Measurements from ENCODE around the gene PIK3CB. TPM values are rescaled to one million over a fixed set of nuclear protein-coding genes. Genes with fewer than 3 reads are reported as not detected.

Gene PIK3CB
- total and polyA plus RNA-seq, 2 of the 8 experiments (the other 6 are each of a cell fraction or from before 2014, with no cell fraction given) = 8.3 to 35.2 TPM

GRCh38 chr3:138800248-138800647, 34.5 kb downstream of the PIK3CB start:
- Histone ChIP-seq H2AK5ac (ENCODE audit: low read depth, low read length) (no peak overlapping the region), H4K91ac (replicated peaks; ENCODE audit: insufficient read length, low read length) (no peak overlapping the region), H3K9me3 (ENCODE audit: insufficient read depth in 2 of 2, low read depth in 1 of 2, low read length in 1 of 2) (no peaks in the 10 kb centered on the region), H3K9ac (replicated peaks in 1 of 4; ENCODE audit: extremely low read depth in 1 of 4, low read depth in 3 of 4, low read length in 3 of 4) (no peak overlapping the region), H3K27me3 (replicated peaks in 1 of 4; ENCODE audit: control insufficient read depth in 3 of 4, extremely low read depth in 1 of 4, insufficient read depth in 3 of 4, low read length in 3 of 4) (no peaks in the 10 kb centered on the region), H2AFZ (ENCODE audit: low read length) (no peak overlapping the region), H4K8ac (ENCODE audit: extremely low read depth, insufficient read depth, low read length) (no peak overlapping the region), H3K56ac (replicated peaks; ENCODE audit: insufficient read length, low read depth, low read length) (no peak overlapping the region), H3K79me1 (ENCODE audit: low read depth, low read length) (peaks cover 6% of the 10 kb centered on the region), H3K36me3 (ENCODE audit: control insufficient read depth in 2 of 4, insufficient read depth in 4 of 4, low read length in 3 of 4) (peaks cover 0 to 3% (median 0%) of the 10 kb centered on the region in 4 experiments; a peak in 2 of 8 replicates), H3K18ac (ENCODE audit: extremely low read depth, low read length) (no peak overlapping the region), H2BK5ac (ENCODE audit: low read depth, low read length) (no peak overlapping the region), H3K4ac (replicated peaks; ENCODE audit: insufficient read length, low read depth, low read length) (no peak overlapping the region), H2BK12ac (ENCODE audit: low read depth, low read length) (no peak overlapping the region), H2BK20ac (ENCODE audit: low read length) (no peak overlapping the region), H3K79me2 (ENCODE audit: control insufficient read depth in 1 of 2, insufficient read depth in 2 of 2, low read length in 2 of 2) (peaks cover 0 to 64% of the 10 kb centered on the region in 2 experiments; a peak in 2 of 4 replicates), H3K23ac (ENCODE audit: insufficient read length) (no peak overlapping the region), H3K4me1 (replicated peaks in 1 of 4; ENCODE audit: control insufficient read depth in 3 of 4, insufficient read depth in 4 of 4, low read length in 3 of 4) (peaks cover 0 to 2% (median 1%) of the 10 kb centered on the region in 4 experiments; a peak in 2 of 7 replicates), H3K14ac (ENCODE audit: insufficient read length) (no peak overlapping the region), H3K27ac (ENCODE audit: low read depth, low read length) (no peak overlapping the region), H3K23me2 (ENCODE audit: low read depth, low read length) (no peaks in the 10 kb centered on the region), H3K4me2 (ENCODE audit: insufficient read depth in 1 of 2, low read depth in 2 of 2, low read length in 2 of 2) (no peak overlapping the region), H4K20me1 (replicated peaks in 1 of 2; ENCODE audit: control insufficient read depth in 1 of 2, insufficient read depth in 2 of 2, low read length in 2 of 2) (peaks cover 0 to 4% of the 10 kb centered on the region in 2 experiments), H2BK15ac (ENCODE audit: low read length) (no peak overlapping the region), H2BK120ac (replicated peaks; ENCODE audit: low read depth, low read length) (no peak overlapping the region), H3K4me3 (ENCODE audit: extremely low read depth in 1 of 4, insufficient read depth in 2 of 4, low read depth in 3 of 4, low read length in 4 of 4) (no peak overlapping the region), H4K5ac (ENCODE audit: insufficient read length, low read depth, low read length) (no peak overlapping the region)
- ChIA-PET POLR2A (ENCODE audit: partially characterized antibody) (interaction anchor here (0.9 kb wide), 1 partner anchor 16 kb away, joined by 3 read pairs; no protein-coding TSS in a partner anchor), CTCF (ENCODE audit: partially characterized antibody) (no interaction called here)
- DNase-seq (ENCODE audit: low read depth in 1 of 2, low spot score in 2 of 2) (no peak), FAIRE-seq (no peak)
- 94% methylated on average over 2 of the region's 2 CpGs; no CpG with 5 or more reads in 1 of the 2 experiments for WGBS, 2 experiments (ENCODE audit: extremely low coverage in 1 of 2, insufficient coverage in 1 of 2, insufficient read length in 1 of 2, insufficient replicate concordance in 2 of 2, low coverage in 1 of 2, low lambda C conversion rate in 2 of 2, missing lambda C conversion rate in 1 of 2)
- no peak for TF ChIP-seq HDAC2 (IDR thresholded peaks at IDR 0.05; ENCODE audit: borderline replicate concordance in 1 of 2, low read depth in 2 of 2, low read length in 2 of 2)
- no peak for TF ChIP-seq RNF2 (IDR thresholded peaks at IDR 0.05; ENCODE audit: borderline replicate concordance, low read depth, low read length, missing control alignments, poor library complexity, severe bottlenecking)
- TF ChIP-seq BACH1 (IDR thresholded peaks at IDR 0.05; ENCODE audit: low read length) = no peak
- no peak for TF ChIP-seq KDM1A (IDR thresholded peaks at IDR 0.05; ENCODE audit: borderline replicate concordance, low read length)
- TF ChIP-seq EZH2 (IDR thresholded peaks at IDR 0.05; ENCODE audit: low read depth, low read length, severe bottlenecking) = no peak
- no peak for TF ChIP-seq MAFK (IDR thresholded peaks at IDR 0.05; ENCODE audit: low read depth, low read length)
- no peak for TF ChIP-seq RFX5 (IDR thresholded peaks at IDR 0.05; ENCODE audit: borderline replicate concordance, low read depth, low read length)
- TF ChIP-seq SRF (IDR thresholded peaks at IDR 0.05; ENCODE audit: low read depth, low read length) = no peak
- TF ChIP-seq EGR1 (IDR thresholded peaks at IDR 0.05; ENCODE audit: borderline replicate concordance, low read depth, low read length) = no peak
- TF ChIP-seq BCL11A (IDR thresholded peaks at IDR 0.05; ENCODE audit: low read depth in 2 of 2, low read length in 2 of 2) = no peak
- no peak for TF ChIP-seq GTF2F1 (IDR thresholded peaks at IDR 0.05; ENCODE audit: borderline replicate concordance, low read depth, low read length)
- no peak for TF ChIP-seq CBX8 (IDR thresholded peaks at IDR 0.05; ENCODE audit: borderline replicate concordance, low read depth, low read length)
- TF ChIP-seq CEBPB (IDR thresholded peaks at IDR 0.05; ENCODE audit: low read depth, low read length) = no peak
- no peak for TF ChIP-seq CHD2 (IDR thresholded peaks at IDR 0.05; ENCODE audit: low read length)
- TF ChIP-seq TAF1 (IDR thresholded peaks at IDR 0.05; ENCODE audit: low read depth, low read length) = no peak
